ENCODE measurements around the gene BTG1. TPM values are rescaled to one million over a fixed set of nuclear protein-coding genes. Genes with fewer than 3 reads are reported as not detected.

The BTG1 gene

Small RNAs within 50 kb of the gene (small RNA-seq; reads per million reads assigned to genes)
- gene RF00019 = not detected
